Sigmoid colon (tissue), 4 donors: ENCODE data around the gene RAB4A.

Experiments used
- POLR2AphosphoS5 ChIP-seq, 4 donors: sonication (generic); formaldehyde crosslinking; IDR thresholded peaks; one replicate each; pipeline ENCODE4 v1.6.1; 2017; ENCODE audit warnings: antibody characterized with exemption in 4 of 4
- TF ChIP-seq, protein P1 (sequence below), 4 experiments: fragments of 450-650 bp in 3 of 4; fragments of 200-600 bp in 1 of 4; IDR thresholded peaks; one replicate each; pipeline ENCODE4 v1.5.1; 2016 to 2019; ENCODE audit warnings: antibody characterized with exemption in 4 of 4, mild to moderate bottlenecking in 3 of 4, moderate library complexity in 2 of 4

DNA sequence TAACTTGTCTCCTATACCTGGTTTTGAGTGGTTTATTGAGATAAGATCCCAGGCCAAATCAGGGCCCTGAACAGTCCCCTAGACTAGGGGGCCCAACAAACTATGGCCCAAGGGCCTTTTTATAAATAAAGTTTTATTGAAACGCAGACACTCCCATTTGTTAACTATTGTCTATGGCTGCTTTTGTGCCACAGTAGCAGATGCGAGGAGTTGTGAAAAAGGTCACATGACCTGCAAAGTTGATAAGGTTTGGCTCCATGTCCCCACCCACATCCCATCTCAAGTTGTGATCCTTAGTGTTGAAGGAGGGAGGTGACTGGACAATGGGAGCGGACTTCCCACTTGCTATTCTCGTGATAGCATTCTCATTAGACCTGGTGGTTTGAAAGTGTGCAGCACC, 29.5 kb upstream of the RAB4A start:
- TF ChIP-seq, protein P1, sequence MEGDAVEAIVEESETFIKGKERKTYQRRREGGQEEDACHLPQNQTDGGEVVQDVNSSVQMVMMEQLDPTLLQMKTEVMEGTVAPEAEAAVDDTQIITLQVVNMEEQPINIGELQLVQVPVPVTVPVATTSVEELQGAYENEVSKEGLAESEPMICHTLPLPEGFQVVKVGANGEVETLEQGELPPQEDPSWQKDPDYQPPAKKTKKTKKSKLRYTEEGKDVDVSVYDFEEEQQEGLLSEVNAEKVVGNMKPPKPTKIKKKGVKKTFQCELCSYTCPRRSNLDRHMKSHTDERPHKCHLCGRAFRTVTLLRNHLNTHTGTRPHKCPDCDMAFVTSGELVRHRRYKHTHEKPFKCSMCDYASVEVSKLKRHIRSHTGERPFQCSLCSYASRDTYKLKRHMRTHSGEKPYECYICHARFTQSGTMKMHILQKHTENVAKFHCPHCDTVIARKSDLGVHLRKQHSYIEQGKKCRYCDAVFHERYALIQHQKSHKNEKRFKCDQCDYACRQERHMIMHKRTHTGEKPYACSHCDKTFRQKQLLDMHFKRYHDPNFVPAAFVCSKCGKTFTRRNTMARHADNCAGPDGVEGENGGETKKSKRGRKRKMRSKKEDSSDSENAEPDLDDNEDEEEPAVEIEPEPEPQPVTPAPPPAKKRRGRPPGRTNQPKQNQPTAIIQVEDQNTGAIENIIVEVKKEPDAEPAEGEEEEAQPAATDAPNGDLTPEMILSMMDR (IDR thresholded peaks at IDR 0.05): no peak
- no peak for TF ChIP-seq POLR2AphosphoS5 (IDR thresholded peaks at IDR 0.05)
